K562 (cell line): Measurements from ENCODE around the gene JPT2. TPM values are rescaled to one million over a fixed set of nuclear protein-coding genes. Genes with fewer than 3 reads are reported as not detected.

ENCODE experiments used
- ASH1L ChIP-seq: fragments of 450-650 bp; IDR thresholded peaks from 2 replicates; pipeline ENCODE4 v1.6.1; 2018; ENCODE audit warnings: borderline replicate concordance, mild to moderate bottlenecking, low read depth; ENCODE audit not compliant: partially characterized antibody
- CHD2 ChIP-seq: IDR thresholded peaks from 2 replicates; pipeline ENCODE4 v1.6.1; 2011; ENCODE audit warnings: low read depth, low read length
- CREB5 ChIP-seq: fragments of 250-450 bp; sonication (Bioruptor Pico); IDR thresholded peaks from 2 replicates; pipeline ENCODE4 v1.5.0; 2020; ENCODE audit warnings: mild to moderate bottlenecking
- ELF4 ChIP-seq: fragments of 450-650 bp; formaldehyde crosslinking; IDR thresholded peaks from 2 replicates; pipeline ENCODE4 v1.4.0; 2022; ENCODE audit warnings: missing genetic modification characterization
- FUS ChIP-seq: fragments of 200-400 bp; formaldehyde crosslinking; optimal IDR thresholded peaks from 2 replicates; pipeline ENCODE3; 2017; ENCODE audit warnings: low read depth, low read length
- HMG20A ChIP-seq: fragments of 450-650 bp; formaldehyde crosslinking; conservative IDR thresholded peaks from 2 replicates; pipeline ENCODE4 v1.4.0; 2020; ENCODE audit warnings: mild to moderate bottlenecking, mixed read lengths
- KHSRP ChIP-seq: fragments of 450-650 bp; IDR thresholded peaks from 2 replicates; pipeline ENCODE4 v1.6.1; 2017
- KLF16 ChIP-seq: IDR thresholded peaks from 2 replicates; pipeline ENCODE4 v1.6.1; 2016; ENCODE audit warnings: antibody characterized with exemption
- MAFG ChIP-seq: fragments of 450-650 bp; conservative IDR thresholded peaks from 2 replicates; pipeline ENCODE4 v1.6.1; 2016; ENCODE audit warnings: missing genetic modification characterization, missing compliant biosample characterization
- MCM2 ChIP-seq: fragments of 450-650 bp; IDR thresholded peaks from 2 replicates; pipeline ENCODE4 v1.6.1; 2017; ENCODE audit warnings: low read depth, mild to moderate bottlenecking
- MYNN ChIP-seq, 2 experiments: sonication (generic); formaldehyde crosslinking in 1 of 2; IDR thresholded peaks; 2 replicates each; pipeline versions ENCODE4 v1.5.0 to v1.6.1; 2016 to 2020; ENCODE audit warnings: antibody characterized with exemption in 1 of 2, missing genetic modification reagents in 1 of 2
- NFXL1 ChIP-seq: fragments of 450-650 bp; formaldehyde crosslinking; IDR thresholded peaks from 2 replicates; pipeline ENCODE4 v1.4.0; 2021; ENCODE audit warnings: mild to moderate bottlenecking
- PBX2 ChIP-seq, 2 experiments: IDR thresholded peaks in 1 of 2; conservative IDR thresholded peaks in 1 of 2; 2 replicates each; pipeline ENCODE4 v1.6.1; 2016; ENCODE audit warnings: low read depth in 2 of 2, mild to moderate bottlenecking in 1 of 2, missing compliant biosample characterization in 1 of 2, missing genetic modification characterization in 1 of 2, moderate library complexity in 1 of 2
- RBBP5 ChIP-seq: fragments of 200-600 bp; sonication (generic); IDR thresholded peaks from 2 replicates; pipeline ENCODE4 v1.6.1; 2012; ENCODE audit warnings: borderline replicate concordance, mild to moderate bottlenecking, low read length, control low read depth, inconsistent platforms; ENCODE audit not compliant: insufficient read depth, poor library complexity, severe bottlenecking
- SAFB2 ChIP-seq: fragments of 200-400 bp; formaldehyde crosslinking; IDR thresholded peaks from 2 replicates; pipeline ENCODE4 v1.6.1; 2018; ENCODE audit warnings: borderline replicate concordance, low read length, low read depth, moderate library complexity; ENCODE audit not compliant: severe bottlenecking
- SMAD4 ChIP-seq: fragments of 250-450 bp; sonication (Bioruptor Pico); conservative IDR thresholded peaks from 2 replicates; pipeline ENCODE4 v1.8.0; 2021; ENCODE audit warnings: inconsistent platforms, mild to moderate bottlenecking, moderate library complexity
- SMARCB1 ChIP-seq: IDR thresholded peaks from 2 replicates; pipeline ENCODE4 v1.6.1; 2011; ENCODE audit warnings: improper control_type of control experiment, low read depth; ENCODE audit not compliant: insufficient read length
- USF1 ChIP-seq: sonication (generic); formaldehyde crosslinking; IDR thresholded peaks from 2 replicates; pipeline ENCODE4 v1.9.0; 2022; ENCODE audit warnings: mild to moderate bottlenecking, missing genetic modification reagents
- XRCC4 ChIP-seq: IDR thresholded peaks from one replicate; pipeline ENCODE4 v1.6.1; 2011; ENCODE audit not compliant: insufficient read depth, insufficient read length; ENCODE audit errors: extremely low read depth
- ZNF134 ChIP-seq: fragments of 250-450 bp; sonication (Bioruptor Pico); conservative IDR thresholded peaks from 2 replicates; pipeline ENCODE4 v1.4.0; 2020
- ZNF280B ChIP-seq: fragments of 250-450 bp; sonication (Bioruptor Pico); IDR thresholded peaks from 2 replicates; pipeline ENCODE4 v1.5.1; 2021; ENCODE audit warnings: mild to moderate bottlenecking
- ZNF696 ChIP-seq: fragments of 250-450 bp; sonication (Bioruptor Pico); conservative IDR thresholded peaks from 2 replicates; pipeline ENCODE4 v1.4.0; 2020; ENCODE audit warnings: mild to moderate bottlenecking, moderate library complexity
- polyA plus RNA-seq, 8 experiments: library from polyadenylated mRNA; depleted of rRNA in 4 of 8; stranded (reverse) in 5 of 8; unstranded in 3 of 8; fragments of >200 nt; fragmentation: Nextera tagmentation in 2 of 8; fragmentation: Illumina TruSeq in 1 of 8; extraction: Ambion mirVana in 2 of 8; extraction: Trizol in 1 of 8; gene quantifications; 2 replicates each; pipeline versions ENCODE4 v1.2.1 to v1.2.3, GENCODE V29; 2011 to 2014; ENCODE audit warnings: inconsistent platforms in 1 of 8, missing spikeins in 1 of 8
- total RNA-seq, 7 experiments: library from RNA; depleted of rRNA in 6 of 7; stranded (reverse); fragments of >200 nt in 6 of 7; fragmentation: Illumina TruSeq in 2 of 7; extraction: Trizol in 2 of 7; gene quantifications; 2 replicates each; pipeline versions ENCODE4 v1.2.1 to v1.2.3, GENCODE V29; 2011 to 2021; ENCODE audit warnings: low replicate concordance in 1 of 7

The JPT2 gene
- total and polyA plus RNA-seq, 9 of the 15 experiments (the other 6 are each of a cell fraction or from before 2014, with no cell fraction given): 25.5 to 133 (median 106) TPM

GRCh38 chr16:1705688-1706385 is 27.8 kb downstream of the JPT2 start, which contains the start of gene MAPK8IP3 (continued):
- peak; percentile 88 for TF ChIP-seq FUS
- TF ChIP-seq CHD2: peak; percentile 40; the same call in 1 of the 2 replicates
- no peak for TF ChIP-seq CREB5 (CRISPR knock-in tag)
- no peak for TF ChIP-seq USF1 (CRISPR knock-in tag)
- no peak for TF ChIP-seq XRCC4
- TF ChIP-seq NFXL1 (CRISPR knock-in tag): no peak
- no peak for TF ChIP-seq MAFG (tag)
- no peak for TF ChIP-seq ASH1L
- no peak for TF ChIP-seq ZNF280B (CRISPR knock-in tag)
- peak; percentile 85 for TF ChIP-seq PBX2 (CRISPR knock-in tag; IDR thresholded peaks at IDR 0.05; ENCODE audit: low read depth)
- TF ChIP-seq PBX2 (tag; conservative IDR thresholded peaks at IDR 0.05; ENCODE audit: low read depth): no peak
- peak; percentile 94 for TF ChIP-seq RBBP5
- TF ChIP-seq SMAD4 (CRISPR knock-in tag): peak; percentile 86
- no peak; the same call in 1 of the 2 replicates for TF ChIP-seq ZNF134 (CRISPR knock-in tag)
- TF ChIP-seq SAFB2: no peak
- no peak for TF ChIP-seq ELF4 (CRISPR knock-in tag)
- TF ChIP-seq ZNF696 (CRISPR knock-in tag): no peak
- TF ChIP-seq SMARCB1: no peak
- TF ChIP-seq HMG20A: no peak
- no peak for TF ChIP-seq KLF16
- no peak for TF ChIP-seq KHSRP
- TF ChIP-seq MCM2: no peak
- peak; percentile 71 for TF ChIP-seq MYNN (IDR thresholded peaks at IDR 0.05)
- TF ChIP-seq MYNN (CRISPR knock-in tag; IDR thresholded peaks at IDR 0.05): no peak
